IMR-90 (cell line): ENCODE measurements around the gene LEPR. TPM values are rescaled to one million over a fixed set of nuclear protein-coding genes. Genes with fewer than 3 reads are reported as not detected.
"Not testable (repeated sequence)": the region's sequence is repeated elsewhere in the genome, so short reads cannot be mapped to it uniquely, and the experiment has no call there.

Experiments
- ATAC-seq: fragments of 200-7000 bp; cut with Tn5 transposase; 2 replicates; pipeline ENCODE4 v1.9.1; 2020; ENCODE audit warnings: low read depth, mild to moderate bottlenecking, moderate library complexity
- BruUV-seq: library from RNA; stranded (reverse); fragments of 400-500 nt; replicated peaks from 2 replicates; lab custom pipeline; 2021; lab: Mats Ljungman, UMichigan
- CTCF ChIA-PET: fragments of 300-600 bp; formaldehyde crosslinking; extraction: SDS; loops from one replicate; lab custom pipeline; 2021; ENCODE audit warnings: antibody characterized with exemption; lab: Yijun Ruan, JAX
- POLR2A ChIA-PET: fragments of 300-600 bp; sonication (Branson Sonifier 250); formaldehyde crosslinking; loops from one replicate; lab custom pipeline; 2022; ENCODE audit warnings: antibody characterized with exemption; ENCODE audit not compliant: unreplicated experiment; lab: Charles Lee
- DNase-seq: peaks from one replicate; pipeline ENCODE4 v3.0.0; 2013
- H2AFZ ChIP-seq: replicated peaks from 2 replicates; pipeline ENCODE3; 2013; ENCODE audit warnings: low read length, mild to moderate bottlenecking; ENCODE audit not compliant: poor library complexity
- H2AK5ac ChIP-seq: 2 replicates; pipeline ENCODE4 v1.6.1; 2013; ENCODE audit warnings: low read depth, low read length, inconsistent platforms
- H2AK9ac ChIP-seq: replicated peaks from 2 replicates; pipeline ENCODE3; 2013; ENCODE audit warnings: mild to moderate bottlenecking, low read depth, low read length, moderate library complexity; ENCODE audit not compliant: poor library complexity
- H2BK120ac ChIP-seq: 2 replicates; pipeline ENCODE4 v1.6.1; 2013; ENCODE audit warnings: low read depth, low read length, inconsistent platforms
- H2BK15ac ChIP-seq: 3 replicates; pipeline ENCODE4 v1.6.1; 2013; ENCODE audit warnings: low read depth, low read length, inconsistent platforms
- H2BK20ac ChIP-seq: 2 replicates; pipeline ENCODE4 v1.6.1; 2013; ENCODE audit warnings: low read depth, mild to moderate bottlenecking, inconsistent platforms, low read length, moderate library complexity
- H2BK5ac ChIP-seq: 2 replicates; pipeline ENCODE4 v1.6.1; 2013; ENCODE audit warnings: mild to moderate bottlenecking, low read depth, low read length, inconsistent platforms; ENCODE audit not compliant: poor library complexity, severe bottlenecking
- H3K14ac ChIP-seq: replicated peaks from 2 replicates; pipeline ENCODE4 v1.6.1; 2013; ENCODE audit warnings: low read depth, low read length, inconsistent platforms
- H3K18ac ChIP-seq: 2 replicates; pipeline ENCODE4 v1.6.1; 2013; ENCODE audit warnings: low read depth, low read length, control low read depth
- H3K23ac ChIP-seq: 2 replicates; pipeline ENCODE4 v1.6.1; 2013; ENCODE audit warnings: low read depth, low read length, inconsistent platforms
- H3K27ac ChIP-seq: 2 replicates; pipeline ENCODE4 v1.5.1; 2013; ENCODE audit warnings: mild to moderate bottlenecking, control low read depth, low read length; ENCODE audit not compliant: insufficient read depth
- H3K27me3 ChIP-seq: 2 replicates; pipeline ENCODE4 v1.6.1; 2013; ENCODE audit warnings: low read length; ENCODE audit not compliant: control insufficient read depth, insufficient read depth
- H3K36me3 ChIP-seq: 2 replicates; pipeline ENCODE4 v1.6.1; 2013; ENCODE audit warnings: low read length, mixed read lengths; ENCODE audit not compliant: control insufficient read depth, insufficient read depth
- H3K4ac ChIP-seq: 2 replicates; pipeline ENCODE4 v1.6.1; 2013; ENCODE audit warnings: low read depth, low read length, inconsistent platforms
- H3K4me1 ChIP-seq: 2 replicates; pipeline ENCODE4 v1.6.1; 2013; ENCODE audit warnings: low read length, mixed read lengths; ENCODE audit not compliant: control insufficient read depth, insufficient read depth
- H3K4me2 ChIP-seq: 2 replicates; pipeline ENCODE4 v1.6.1; 2013; ENCODE audit warnings: low read depth, mild to moderate bottlenecking, control low read depth, low read length, moderate library complexity
- H3K4me3 ChIP-seq: 2 replicates; pipeline ENCODE4 v1.5.1; 2013; ENCODE audit warnings: low read depth, mild to moderate bottlenecking, control low read depth, low read length, moderate library complexity; ENCODE audit not compliant: insufficient read depth
- H3K56ac ChIP-seq: 2 replicates; pipeline ENCODE4 v1.6.1; 2013; ENCODE audit warnings: low read length, inconsistent platforms; ENCODE audit not compliant: insufficient read depth; ENCODE audit errors: extremely low read depth
- H3K79me1 ChIP-seq, 2 experiments: 2 replicates each; pipeline ENCODE4 v1.6.1; 2013; ENCODE audit warnings: low read length in 2 of 2, inconsistent platforms in 1 of 2, low read depth in 1 of 2
- H3K9ac ChIP-seq: 2 replicates; pipeline ENCODE4 v1.6.1; 2013; ENCODE audit warnings: low read depth, low read length, control low read depth
- H3K9me1 ChIP-seq: 2 replicates; pipeline ENCODE4 v1.6.1; 2013; ENCODE audit warnings: low read length, inconsistent platforms; ENCODE audit not compliant: insufficient read depth
- H3K9me3 ChIP-seq: 2 replicates; pipeline ENCODE4 v1.6.1; 2013; ENCODE audit warnings: low read length; ENCODE audit not compliant: control insufficient read depth, insufficient read depth
- H4K20me1 ChIP-seq: 2 replicates; pipeline ENCODE4 v1.6.1; 2013; ENCODE audit warnings: low read length, inconsistent platforms; ENCODE audit not compliant: insufficient read depth
- H4K5ac ChIP-seq: 2 replicates; pipeline ENCODE4 v1.6.1; 2013; ENCODE audit warnings: mild to moderate bottlenecking, low read depth, low read length, control low read depth
- H4K8ac ChIP-seq, 2 experiments: 2 replicates each; pipeline ENCODE4 v1.6.1; 2013; ENCODE audit warnings: low read depth in 2 of 2, low read length in 2 of 2, control low read depth in 1 of 2, inconsistent platforms in 1 of 2
- H4K91ac ChIP-seq: 2 replicates; pipeline ENCODE4 v1.6.1; 2013; ENCODE audit warnings: low read depth, low read length, inconsistent platforms; ENCODE audit not compliant: insufficient read depth
- WGBS, 2 experiments: methylation state at CpG; one replicate each; pipeline versions ENCODE4 v1.1.5 to v1.1.7; 2013; ENCODE audit warnings: missing lambda C conversion rate in 2 of 2; ENCODE audit not compliant: insufficient read length in 1 of 2; ENCODE audit errors: extremely low coverage in 2 of 2; 5-methylcytosine and 5-hydroxymethylcytosine counted together
- dilution Hi-C: fragments of 300-500 bp; cut with HindIII; formaldehyde crosslinking; loops from one replicate; pipeline ENCODE4 v1.14.3; 2018; ENCODE audit warnings: low sequenced_read_pairs; ENCODE audit not compliant: unreplicated experiment
- in situ Hi-C: fragments of 300-500 bp; cut with MboI; formaldehyde crosslinking; loops from 3 replicates; pipeline ENCODE4 v1.14.3; 2019; ENCODE audit warnings: low sequenced_read_pairs, inconsistent platforms, mixed read lengths
- intact Hi-C: fragments of 100-400 bp; cut with micrococcal nuclease; formaldehyde crosslinking; loops from 2 replicates; pipeline ENCODE4 v1.10.0; 2022
- polyA plus RNA-seq, 3 experiments: library from polyadenylated mRNA; depleted of rRNA; stranded (reverse); fragments of >200 nt; gene quantifications; 2 replicates each; pipeline ENCODE4 v1.2.3, GENCODE V29; 2012; ENCODE audit warnings: low replicate concordance in 1 of 3
- total RNA-seq: library from RNA; depleted of rRNA; stranded (reverse); fragments of >200 nt; gene quantifications from 2 replicates; pipeline ENCODE4 v1.2.3, GENCODE V29; 2012

The LEPR gene
- total and polyA plus RNA-seq, 2 of the 4 experiments (the other 2 are of a cell fraction): 2.1 to 8.8 TPM

DNA sequence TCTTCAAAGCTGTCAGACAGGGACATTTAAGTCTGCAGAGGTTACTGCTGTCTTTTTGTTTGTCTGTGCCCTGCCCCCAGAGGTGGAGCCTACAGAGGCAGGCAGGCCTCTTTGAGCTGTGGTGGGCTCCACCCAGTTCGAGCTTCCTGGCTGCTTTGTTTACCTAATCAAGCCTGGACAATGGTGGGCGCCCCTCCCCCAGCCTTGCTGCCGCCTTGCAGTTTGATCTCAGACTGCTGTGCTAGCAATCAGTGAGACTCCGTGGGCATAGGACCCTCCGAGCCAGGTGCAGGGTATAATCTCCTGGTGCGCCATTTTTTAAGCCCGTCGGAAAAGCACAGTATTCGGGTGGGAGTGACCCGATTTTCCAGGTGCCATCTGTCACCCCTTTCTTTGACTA lies 35.2 kb downstream of the LEPR start:
- H2BK120ac ChIP-seq, H3K27ac ChIP-seq, BruUV-seq, H3K9me3 ChIP-seq, H2BK15ac ChIP-seq, DNase-seq, CTCF ChIA-PET, H3K4me3 ChIP-seq, H3K36me3 ChIP-seq, H3K9ac ChIP-seq, H3K79me1 ChIP-seq, H3K27me3 ChIP-seq, H4K8ac ChIP-seq, H4K20me1 ChIP-seq, H2AK9ac ChIP-seq, H2BK20ac ChIP-seq, H2AK5ac ChIP-seq, dilution Hi-C loops, intact Hi-C loops, H2BK5ac ChIP-seq, H3K23ac ChIP-seq, H4K5ac ChIP-seq, H2AFZ ChIP-seq, ATAC-seq, H3K9me1 ChIP-seq, H3K4me2 ChIP-seq, H3K4me1 ChIP-seq, H3K56ac ChIP-seq, H3K4ac ChIP-seq, POLR2A ChIA-PET, H3K18ac ChIP-seq, H3K14ac ChIP-seq, H4K91ac ChIP-seq, in situ Hi-C loops: not testable (repeated sequence)
- WGBS, 2 experiments: no CpG with 5 or more reads among the region's 10 CpGs
